Neural cell (in vitro differentiated cells): ENCODE results near the gene HIF1A. TPM values are rescaled to one million over a fixed set of nuclear protein-coding genes. Genes with fewer than 3 reads are reported as not detected.
"Not testable (repeated sequence)": the region's sequence is repeated elsewhere in the genome, so short reads cannot be mapped to it uniquely, and the experiment has no call there.

Experiments used
- H2AFZ ChIP-seq: fragments of 200-600, 300-800 bp; sonication (generic), shearing (Covaris generic); 2 replicates; pipeline ENCODE4 v1.6.0; 2014; ENCODE audit warnings: low read depth, mild to moderate bottlenecking, antibody characterized with exemption, low read length, moderate library complexity
- H3F3A ChIP-seq: fragments of 200-600 bp; shearing (Covaris generic); 2 replicates; pipeline ENCODE4 v1.6.1; 2016; ENCODE audit warnings: mild to moderate bottlenecking, moderate library complexity, mixed read lengths, antibody characterized with exemption, low read length; ENCODE audit not compliant: insufficient read depth, poor library complexity, severe bottlenecking
- H3K27ac ChIP-seq: fragments of 200-600, 300-800 bp; sonication (generic), shearing (Covaris generic); 2 replicates; pipeline ENCODE4 v1.5.1; 2014; ENCODE audit warnings: mild to moderate bottlenecking, low read length, moderate library complexity
- H3K27me3 ChIP-seq: fragments of 300-800, 200-600 bp; sonication (generic), shearing (Covaris generic); 2 replicates; pipeline ENCODE4 v1.6.0; 2014; ENCODE audit warnings: mild to moderate bottlenecking, low read depth, low read length, moderate library complexity; ENCODE audit not compliant: insufficient read depth
- H3K36me3 ChIP-seq: fragments of 300-800, 200-600 bp; sonication (generic), shearing (Covaris generic); 2 replicates; pipeline ENCODE4 v1.5.1; 2014; ENCODE audit warnings: mild to moderate bottlenecking, antibody characterized with exemption, low read length, moderate library complexity; ENCODE audit not compliant: insufficient read depth
- H3K4me2 ChIP-seq: fragments of 300-800, 200-600 bp; sonication (generic), shearing (Covaris generic); 2 replicates; pipeline ENCODE4 v1.6.0; 2014; ENCODE audit warnings: mild to moderate bottlenecking, low read length
- H3K4me3 ChIP-seq: fragments of 300-800, 200-600 bp; sonication (generic), shearing (Covaris generic); 2 replicates; pipeline ENCODE4 v1.5.1; 2014; ENCODE audit warnings: mild to moderate bottlenecking, low read length, moderate library complexity
- H3K79me2 ChIP-seq: fragments of 200-600 bp; shearing (Covaris generic); replicated peaks from 2 replicates; pipeline ENCODE4 v1.6.0; 2014; ENCODE audit warnings: mild to moderate bottlenecking, low read length, moderate library complexity; ENCODE audit not compliant: insufficient read depth
- H3K9ac ChIP-seq: fragments of 300-800, 200-600 bp; sonication (generic), shearing (Covaris generic); 2 replicates; pipeline ENCODE4 v1.6.1; 2016; ENCODE audit warnings: mild to moderate bottlenecking, low read length, mixed read lengths
- H3K9me2 ChIP-seq: fragments of 200-600 bp; shearing (Covaris generic); 2 replicates; pipeline ENCODE4 v1.6.1; 2016; ENCODE audit warnings: mild to moderate bottlenecking, low read length, mixed read lengths; ENCODE audit not compliant: insufficient read depth
- H3K9me3 ChIP-seq: fragments of 200-600, 300-800 bp; sonication (generic), shearing (Covaris generic); 2 replicates; pipeline ENCODE4 v1.6.1; 2016; ENCODE audit warnings: mild to moderate bottlenecking, mixed run types, low read length, moderate library complexity, mixed read lengths
- H4K20me1 ChIP-seq: fragments of 200-600 bp; shearing (Covaris generic); 2 replicates; pipeline ENCODE4 v1.6.1; 2016; ENCODE audit warnings: mild to moderate bottlenecking, mixed run types; ENCODE audit not compliant: insufficient read depth
- EP300 ChIP-seq: fragments of 450-650 bp; conservative IDR thresholded peaks from 2 replicates; pipeline ENCODE4 v1.6.1; 2014; ENCODE audit warnings: antibody characterized with exemption, mild to moderate bottlenecking, moderate library complexity; ENCODE audit not compliant: poor library complexity, severe bottlenecking
- EZH2 ChIP-seq: fragments of 200-600, 300-800 bp; shearing (Covaris generic), sonication (generic); IDR thresholded peaks from 2 replicates; pipeline ENCODE4 v1.6.1; 2014; ENCODE audit warnings: antibody characterized with exemption, low read length, borderline replicate concordance, mild to moderate bottlenecking; ENCODE audit not compliant: insufficient read depth, poor library complexity, severe bottlenecking
- MXI1 ChIP-seq: fragments of 450-650 bp; conservative IDR thresholded peaks from 2 replicates; pipeline ENCODE4 v1.6.1; 2014; ENCODE audit warnings: antibody characterized with exemption, mild to moderate bottlenecking; ENCODE audit not compliant: poor library complexity, severe bottlenecking
- POLR2AphosphoS5 ChIP-seq: IDR thresholded peaks from 2 replicates; pipeline ENCODE4 v1.6.1; 2012
- RAD21 ChIP-seq: fragments of 450-650 bp; conservative IDR thresholded peaks from 2 replicates; pipeline ENCODE4 v1.6.1; 2014; ENCODE audit warnings: antibody characterized with exemption, mild to moderate bottlenecking, moderate library complexity
- SMC3 ChIP-seq: fragments of 450-650 bp; conservative IDR thresholded peaks from 2 replicates; pipeline ENCODE4 v1.6.1; 2014; ENCODE audit warnings: antibody characterized with exemption, mild to moderate bottlenecking, moderate library complexity; ENCODE audit not compliant: poor library complexity
- TAF1 ChIP-seq: IDR thresholded peaks from 2 replicates; pipeline ENCODE4 v1.6.1; 2012; ENCODE audit warnings: low read depth
- polyA plus RNA-seq: library from polyadenylated mRNA; depleted of rRNA; stranded (reverse); fragments of >200 nt; gene quantifications from 2 replicates; pipeline ENCODE4 v1.2.3, GENCODE V29; 2014
- TF ChIP-seq, protein P1 (sequence below): IDR thresholded peaks from 2 replicates; pipeline ENCODE4 v1.6.1; 2012; ENCODE audit warnings: borderline replicate concordance
- TF ChIP-seq, protein P2 (sequence below): fragments of 450-650 bp; IDR thresholded peaks from 2 replicates; pipeline ENCODE4 v1.5.1; 2014; ENCODE audit warnings: antibody characterized with exemption, mild to moderate bottlenecking, moderate library complexity; ENCODE audit not compliant: poor library complexity, severe bottlenecking

HIF1A gene
- polyA plus RNA-seq, 1 donor from 2014 or later, result 75.0 TPM

DNA sequence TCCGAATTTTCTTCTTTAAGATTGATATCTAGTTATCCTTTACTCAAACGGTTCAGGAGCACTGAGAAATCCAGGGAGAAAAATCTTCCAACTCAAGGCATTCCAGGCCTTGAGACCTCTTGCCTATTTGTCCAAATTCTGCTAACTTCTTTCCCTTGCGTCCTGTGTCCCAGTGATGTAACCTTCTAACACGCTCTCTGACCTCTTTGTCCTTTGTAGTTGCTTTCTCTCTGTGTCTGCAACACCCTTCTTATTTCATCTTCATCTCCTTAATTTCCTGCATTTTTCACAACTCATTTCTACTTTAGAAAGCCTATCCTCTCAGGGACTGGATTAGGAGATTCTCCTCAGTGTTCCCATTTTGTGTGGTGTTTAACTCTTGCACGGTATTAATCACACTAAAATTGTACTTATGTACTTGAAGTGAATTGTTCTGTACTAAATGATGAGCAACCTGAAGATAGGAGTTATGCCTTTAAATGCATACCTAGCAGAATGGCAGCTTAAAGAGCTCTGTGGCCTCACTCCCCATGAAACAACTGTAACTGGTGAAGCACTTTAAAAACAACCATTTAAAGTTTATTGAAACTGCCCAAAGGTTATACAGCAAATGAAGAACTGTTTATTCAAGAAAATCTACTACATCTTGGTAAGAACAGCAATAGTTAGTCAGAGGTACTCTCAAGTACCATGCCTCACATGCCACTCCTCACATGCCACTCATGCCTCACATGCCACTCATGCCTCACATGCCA is 59.5 kb downstream of the HIF1A start:
- Histone ChIP-seq H3K27me3 (no peaks in the 10 kb centered on the region), H3K9ac (no peak overlapping the region), H3K36me3 (no peaks in the 10 kb centered on the region), H3F3A (no peaks in the 10 kb centered on the region), H4K20me1 (no peaks in the 10 kb centered on the region), H3K4me3 (no peak overlapping the region), H3K9me3 (no peaks in the 10 kb centered on the region), H3K79me2 (no peaks in the 10 kb centered on the region), H3K27ac (no peak overlapping the region), H3K9me2 (no peaks in the 10 kb centered on the region), H2AFZ (no peak overlapping the region), H3K4me2 (no peak overlapping the region)
- TF ChIP-seq SMC3 (no peak), EZH2 (no peak), TAF1 (no peak), POLR2AphosphoS5 (no peak), MXI1 (no peak), RAD21 (no peak), EP300 (no peak)
- TF ChIP-seq, protein P1, sequence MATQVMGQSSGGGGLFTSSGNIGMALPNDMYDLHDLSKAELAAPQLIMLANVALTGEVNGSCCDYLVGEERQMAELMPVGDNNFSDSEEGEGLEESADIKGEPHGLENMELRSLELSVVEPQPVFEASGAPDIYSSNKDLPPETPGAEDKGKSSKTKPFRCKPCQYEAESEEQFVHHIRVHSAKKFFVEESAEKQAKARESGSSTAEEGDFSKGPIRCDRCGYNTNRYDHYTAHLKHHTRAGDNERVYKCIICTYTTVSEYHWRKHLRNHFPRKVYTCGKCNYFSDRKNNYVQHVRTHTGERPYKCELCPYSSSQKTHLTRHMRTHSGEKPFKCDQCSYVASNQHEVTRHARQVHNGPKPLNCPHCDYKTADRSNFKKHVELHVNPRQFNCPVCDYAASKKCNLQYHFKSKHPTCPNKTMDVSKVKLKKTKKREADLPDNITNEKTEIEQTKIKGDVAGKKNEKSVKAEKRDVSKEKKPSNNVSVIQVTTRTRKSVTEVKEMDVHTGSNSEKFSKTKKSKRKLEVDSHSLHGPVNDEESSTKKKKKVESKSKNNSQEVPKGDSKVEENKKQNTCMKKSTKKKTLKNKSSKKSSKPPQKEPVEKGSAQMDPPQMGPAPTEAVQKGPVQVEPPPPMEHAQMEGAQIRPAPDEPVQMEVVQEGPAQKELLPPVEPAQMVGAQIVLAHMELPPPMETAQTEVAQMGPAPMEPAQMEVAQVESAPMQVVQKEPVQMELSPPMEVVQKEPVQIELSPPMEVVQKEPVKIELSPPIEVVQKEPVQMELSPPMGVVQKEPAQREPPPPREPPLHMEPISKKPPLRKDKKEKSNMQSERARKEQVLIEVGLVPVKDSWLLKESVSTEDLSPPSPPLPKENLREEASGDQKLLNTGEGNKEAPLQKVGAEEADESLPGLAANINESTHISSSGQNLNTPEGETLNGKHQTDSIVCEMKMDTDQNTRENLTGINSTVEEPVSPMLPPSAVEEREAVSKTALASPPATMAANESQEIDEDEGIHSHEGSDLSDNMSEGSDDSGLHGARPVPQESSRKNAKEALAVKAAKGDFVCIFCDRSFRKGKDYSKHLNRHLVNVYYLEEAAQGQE, result no peak
- TF ChIP-seq, protein P2, sequence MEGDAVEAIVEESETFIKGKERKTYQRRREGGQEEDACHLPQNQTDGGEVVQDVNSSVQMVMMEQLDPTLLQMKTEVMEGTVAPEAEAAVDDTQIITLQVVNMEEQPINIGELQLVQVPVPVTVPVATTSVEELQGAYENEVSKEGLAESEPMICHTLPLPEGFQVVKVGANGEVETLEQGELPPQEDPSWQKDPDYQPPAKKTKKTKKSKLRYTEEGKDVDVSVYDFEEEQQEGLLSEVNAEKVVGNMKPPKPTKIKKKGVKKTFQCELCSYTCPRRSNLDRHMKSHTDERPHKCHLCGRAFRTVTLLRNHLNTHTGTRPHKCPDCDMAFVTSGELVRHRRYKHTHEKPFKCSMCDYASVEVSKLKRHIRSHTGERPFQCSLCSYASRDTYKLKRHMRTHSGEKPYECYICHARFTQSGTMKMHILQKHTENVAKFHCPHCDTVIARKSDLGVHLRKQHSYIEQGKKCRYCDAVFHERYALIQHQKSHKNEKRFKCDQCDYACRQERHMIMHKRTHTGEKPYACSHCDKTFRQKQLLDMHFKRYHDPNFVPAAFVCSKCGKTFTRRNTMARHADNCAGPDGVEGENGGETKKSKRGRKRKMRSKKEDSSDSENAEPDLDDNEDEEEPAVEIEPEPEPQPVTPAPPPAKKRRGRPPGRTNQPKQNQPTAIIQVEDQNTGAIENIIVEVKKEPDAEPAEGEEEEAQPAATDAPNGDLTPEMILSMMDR, result no peak

DNA sequence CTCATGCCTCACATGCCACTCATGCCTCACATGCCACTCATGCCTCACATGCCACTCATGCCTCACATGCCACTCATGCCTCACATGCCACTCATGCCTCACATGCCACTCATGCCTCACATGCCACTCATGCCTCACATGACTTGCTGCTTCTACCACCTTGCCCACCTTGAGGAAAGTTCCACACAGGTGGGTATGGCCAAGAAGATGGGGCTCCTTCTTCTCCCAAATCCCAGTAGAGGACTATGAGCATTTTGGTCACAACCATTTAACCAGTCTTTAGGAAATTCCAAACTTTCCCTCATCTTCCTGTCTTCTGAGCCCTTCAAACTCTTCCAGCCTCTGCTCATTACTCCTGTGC is 60.0 kb downstream of the HIF1A start:
- not testable (repeated sequence) for H3K4me3 ChIP-seq, H3K79me2 ChIP-seq, H3K9me3 ChIP-seq, H3F3A ChIP-seq, H3K4me2 ChIP-seq, H3K9ac ChIP-seq, H2AFZ ChIP-seq, H3K9me2 ChIP-seq, H3K27ac ChIP-seq, H3K36me3 ChIP-seq, H4K20me1 ChIP-seq, H3K27me3 ChIP-seq

DNA sequence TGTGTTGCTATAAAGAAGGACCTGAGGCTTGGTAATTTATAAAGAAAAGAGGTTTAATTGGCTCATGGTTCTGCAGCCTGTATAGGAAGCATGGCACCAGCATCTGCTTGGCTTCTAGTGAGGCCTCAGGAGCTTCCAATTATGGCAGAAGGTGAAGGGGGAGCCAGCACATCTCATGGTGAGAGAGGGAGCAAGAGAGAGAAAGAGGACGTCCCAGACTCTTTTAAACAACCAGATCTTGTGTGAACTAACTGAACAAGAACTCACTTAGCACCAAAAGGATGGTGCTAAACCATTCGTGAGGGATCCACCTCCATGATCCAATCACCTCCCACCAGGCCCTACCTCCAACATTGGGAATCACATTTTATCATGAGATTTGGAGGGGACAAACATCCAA is 60.8 kb downstream of the HIF1A start:
- no peak overlapping the region for H3K27ac ChIP-seq
- no peak overlapping the region for H2AFZ ChIP-seq
- no peaks in the 10 kb centered on the region for H3K27me3 ChIP-seq
- no peaks in the 10 kb centered on the region for H3K9me3 ChIP-seq
- H3K36me3 ChIP-seq, result no peaks in the 10 kb centered on the region
- no peaks in the 10 kb centered on the region for H3K79me2 ChIP-seq
- H3K9me2 ChIP-seq, result no peaks in the 10 kb centered on the region
- no peaks in the 10 kb centered on the region for H4K20me1 ChIP-seq
- H3K4me3 ChIP-seq, result no peak overlapping the region
- H3F3A ChIP-seq, result no peaks in the 10 kb centered on the region
- H3K9ac ChIP-seq, result no peak overlapping the region
- no peak overlapping the region for H3K4me2 ChIP-seq
- no peak for TF ChIP-seq MXI1
- TF ChIP-seq POLR2AphosphoS5, result no peak
- TF ChIP-seq EP300, result no peak
- TF ChIP-seq SMC3, result no peak
- no peak for TF ChIP-seq TAF1
- no peak for TF ChIP-seq RAD21
- TF ChIP-seq, protein P2, result no peak
- TF ChIP-seq, protein P1, result no peak
- no peak for TF ChIP-seq EZH2
